ENCODE measurements around the gene CDH23. TPM values are rescaled to one million over a fixed set of nuclear protein-coding genes. Genes with fewer than 3 reads are reported as not detected.

CDH23 gene
- total and polyA plus RNA-seq, 8 donors, result 3.4 to 64.6 (median 9.9) TPM

DNA sequence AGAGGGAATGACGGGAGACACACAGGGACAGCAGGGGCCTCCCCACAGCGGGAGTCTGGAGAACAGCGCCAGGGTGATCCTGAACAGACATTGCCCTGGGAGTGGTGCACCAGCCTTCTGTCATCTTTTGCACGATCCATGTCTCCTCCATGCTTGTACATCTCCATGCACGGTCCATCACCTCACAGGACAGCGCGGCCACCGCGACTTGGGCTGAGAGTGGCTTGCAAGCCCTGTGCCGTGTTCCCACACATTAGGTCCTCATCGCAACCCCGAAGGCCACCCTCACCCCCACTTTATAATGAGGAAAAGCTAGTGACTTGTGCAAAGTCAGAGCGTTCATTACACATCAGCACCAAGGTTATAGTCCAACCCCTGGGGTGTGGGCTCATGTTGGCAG lies 64.7 kb downstream of the CDH23 start:
- TF ChIP-seq, protein P1, sequence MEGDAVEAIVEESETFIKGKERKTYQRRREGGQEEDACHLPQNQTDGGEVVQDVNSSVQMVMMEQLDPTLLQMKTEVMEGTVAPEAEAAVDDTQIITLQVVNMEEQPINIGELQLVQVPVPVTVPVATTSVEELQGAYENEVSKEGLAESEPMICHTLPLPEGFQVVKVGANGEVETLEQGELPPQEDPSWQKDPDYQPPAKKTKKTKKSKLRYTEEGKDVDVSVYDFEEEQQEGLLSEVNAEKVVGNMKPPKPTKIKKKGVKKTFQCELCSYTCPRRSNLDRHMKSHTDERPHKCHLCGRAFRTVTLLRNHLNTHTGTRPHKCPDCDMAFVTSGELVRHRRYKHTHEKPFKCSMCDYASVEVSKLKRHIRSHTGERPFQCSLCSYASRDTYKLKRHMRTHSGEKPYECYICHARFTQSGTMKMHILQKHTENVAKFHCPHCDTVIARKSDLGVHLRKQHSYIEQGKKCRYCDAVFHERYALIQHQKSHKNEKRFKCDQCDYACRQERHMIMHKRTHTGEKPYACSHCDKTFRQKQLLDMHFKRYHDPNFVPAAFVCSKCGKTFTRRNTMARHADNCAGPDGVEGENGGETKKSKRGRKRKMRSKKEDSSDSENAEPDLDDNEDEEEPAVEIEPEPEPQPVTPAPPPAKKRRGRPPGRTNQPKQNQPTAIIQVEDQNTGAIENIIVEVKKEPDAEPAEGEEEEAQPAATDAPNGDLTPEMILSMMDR (IDR thresholded peaks at IDR 0.05), result no peak
- ATAC-seq (no peak), FAIRE-seq (no peak), DNase-seq (no peak)
- no peaks in the 10 kb centered on the region for H3K27me3 ChIP-seq
- H3K4me3 ChIP-seq, result no peak overlapping the region
- intact Hi-C loops (cut with DNase I), result no loop called here
- H3K36me3 ChIP-seq, result no peaks in the 10 kb centered on the region
- no peaks in the 10 kb centered on the region for H3K4me1 ChIP-seq
- no peaks in the 10 kb centered on the region for H3K9me3 ChIP-seq
- 81 to 86% methylated on average over 13 of the region's 13 CpGs for WGBS, 2 donors
- no peak overlapping the region for H3K27ac ChIP-seq

DNA sequence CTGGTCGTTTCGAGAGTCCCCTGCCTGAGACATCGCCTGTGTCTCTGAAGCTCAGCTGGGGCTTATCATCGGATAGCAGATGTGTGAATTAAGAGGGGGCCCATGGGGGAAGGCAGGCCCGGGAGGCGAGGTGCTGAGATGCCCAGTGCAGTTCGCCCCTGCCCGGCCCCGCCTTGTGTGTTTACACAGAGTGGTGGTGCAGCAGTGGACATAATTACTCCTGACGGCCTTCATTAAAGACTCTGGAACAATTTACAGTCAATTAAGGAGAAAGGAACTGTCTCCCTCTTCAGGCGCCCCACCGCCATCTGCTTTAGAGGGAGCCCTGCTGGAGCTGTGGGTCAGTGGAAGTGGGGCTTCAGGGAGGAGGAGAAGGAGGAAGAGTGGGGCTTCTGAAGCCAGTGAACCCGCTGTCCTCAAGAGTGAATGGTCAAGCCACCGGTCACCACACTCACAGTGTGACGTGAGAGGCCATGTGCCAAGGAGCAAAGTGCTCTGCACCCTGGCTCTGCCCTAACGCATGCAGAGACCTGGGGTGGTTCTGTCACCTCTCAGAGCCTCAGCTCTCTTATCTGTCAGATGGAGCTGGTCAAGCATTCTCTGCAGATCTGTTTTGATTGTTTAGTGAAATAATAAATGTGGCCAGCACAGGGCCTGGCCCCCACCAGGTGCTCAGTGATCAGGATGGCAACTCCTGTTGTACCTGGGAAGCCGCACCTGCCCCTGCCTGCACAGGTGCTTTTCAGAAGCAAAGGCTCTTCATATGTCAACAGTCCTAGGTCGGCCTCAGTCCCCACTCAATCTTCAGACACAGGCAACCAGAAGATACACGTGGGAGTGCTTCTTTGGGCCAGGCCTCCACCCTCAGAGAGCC lies 65.6 kb downstream of the CDH23 start:
- no peak for ATAC-seq
- 63 to 70% methylated on average over 19 of the region's 19 CpGs for WGBS, 2 donors
- no peaks in the 10 kb centered on the region for H3K27me3 ChIP-seq
- H3K4me1 ChIP-seq, result no peaks in the 10 kb centered on the region
- no peaks in the 10 kb centered on the region for H3K9me3 ChIP-seq
- TF ChIP-seq, protein P1 (IDR thresholded peaks at IDR 0.05), result no peak
- FAIRE-seq, result no peak
- no peak for DNase-seq
- no peak overlapping the region for H3K4me3 ChIP-seq
- intact Hi-C loops (cut with DNase I), result no loop called here
- no peak overlapping the region for H3K27ac ChIP-seq
- no peaks in the 10 kb centered on the region for H3K36me3 ChIP-seq

DNA sequence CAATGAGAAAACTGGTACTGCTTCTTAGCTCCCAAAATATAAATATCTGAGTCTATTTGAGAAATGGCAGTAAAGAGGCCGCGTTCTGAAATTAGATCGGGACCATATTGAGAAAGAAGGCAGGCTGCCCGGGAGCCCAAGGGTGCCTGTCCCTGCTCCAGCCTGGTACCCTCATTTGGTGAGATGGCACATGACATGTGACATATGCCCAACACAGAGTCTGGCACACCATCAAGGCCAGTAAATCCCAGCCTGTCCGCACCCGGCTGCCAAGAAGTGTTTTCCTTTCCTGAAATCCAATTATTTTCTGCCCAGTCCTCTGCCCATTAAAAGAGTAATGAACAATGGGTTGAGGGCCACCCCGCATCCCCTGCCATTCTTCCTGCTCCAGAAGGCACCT lies 66.4 kb downstream of the CDH23 start:
- no peaks in the 10 kb centered on the region for H3K4me1 ChIP-seq
- no peak for FAIRE-seq
- TF ChIP-seq, protein P1 (IDR thresholded peaks at IDR 0.05), result no peak
- H3K36me3 ChIP-seq, result no peaks in the 10 kb centered on the region
- intact Hi-C loops (cut with DNase I), result no loop called here
- no peak overlapping the region for H3K4me3 ChIP-seq
- H3K27ac ChIP-seq, result no peak overlapping the region
- no peaks in the 10 kb centered on the region for H3K27me3 ChIP-seq
- DNase-seq, result no peak
- H3K9me3 ChIP-seq, result no peaks in the 10 kb centered on the region
- no peak for ATAC-seq
- 86 to 90% methylated on average over 7 of the region's 7 CpGs for WGBS, 2 donors

DNA sequence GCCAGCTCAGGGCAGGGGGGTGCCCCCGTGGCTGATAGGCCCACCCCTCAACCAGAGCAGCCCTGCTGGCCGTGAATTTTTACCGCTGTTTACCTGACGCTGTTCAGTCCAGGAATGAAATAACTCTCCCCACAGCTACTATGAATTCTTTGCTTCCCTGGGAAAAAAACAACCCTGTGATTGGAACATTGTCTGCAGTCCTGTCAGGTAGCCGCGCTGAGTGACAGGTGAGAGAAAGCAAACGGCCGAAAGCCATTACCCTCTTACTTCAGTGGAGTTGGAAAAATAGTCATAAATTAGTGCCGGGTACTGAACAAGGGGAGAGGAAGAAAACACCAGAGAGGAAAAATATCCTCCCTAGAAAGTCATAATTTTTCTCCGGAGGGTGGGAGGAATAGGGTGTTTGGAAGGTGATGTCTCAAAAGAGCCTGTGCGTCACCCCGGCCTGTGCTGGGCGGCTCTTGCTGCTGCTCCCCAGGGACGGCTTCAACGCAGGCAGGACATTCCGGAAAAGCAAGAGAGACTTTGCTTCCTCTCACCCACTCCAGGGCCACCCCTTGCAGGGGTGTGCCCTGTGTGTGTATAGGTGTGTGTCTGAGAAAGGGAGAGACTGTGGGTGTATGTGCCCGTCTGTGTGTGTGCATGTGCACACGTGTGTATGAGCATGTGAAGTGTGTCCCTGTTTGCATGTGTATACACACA lies 69.0 kb downstream of the CDH23 start:
- H3K9me3 ChIP-seq, result no peaks in the 10 kb centered on the region
- no peaks in the 10 kb centered on the region for H3K4me1 ChIP-seq
- H3K27ac ChIP-seq, result peak overlapping the region in 2 of 4 donors; percentile 17 to 28
- ATAC-seq, result peak in 3 of 4 donors; percentile 35 to 65 (median 44)
- 57 to 59% methylated on average over 18 of the region's 18 CpGs for WGBS, 2 donors
- TF ChIP-seq, protein P1 (IDR thresholded peaks at IDR 0.05), result no peak
- no peak for FAIRE-seq
- DNase-seq, result no peak
- H3K27me3 ChIP-seq, result no peaks in the 10 kb centered on the region
- no peak overlapping the region for H3K4me3 ChIP-seq
- intact Hi-C loops (cut with DNase I), result no loop called here
- H3K36me3 ChIP-seq, result no peaks in the 10 kb centered on the region
